ENCODE measurements around the gene LIN28B. TPM values are rescaled to one million over a fixed set of nuclear protein-coding genes. Genes with fewer than 3 reads are reported as not detected.
A peak's percentile ranks its signal among the peaks of the same experiment; 100 is the strongest.

Gene LIN28B
- total RNA-seq, 1 donor from 2014 or later: 73.2 TPM

- H3K4me1 Mint-ChIP-seq: peaks cover 52% of the 10 kb centered on the region
- peak overlapping the region; percentile 92 for H3K27ac Mint-ChIP-seq (ENCODE audit: unreplicated experiment)
- H3K9me3 Mint-ChIP-seq: no peaks in the 10 kb centered on the region
- H3K27me3 Mint-ChIP-seq (ENCODE audit: low read depth): no peaks in the 10 kb centered on the region
- no peak for TF ChIP-seq CTCF (conservative IDR thresholded peaks at IDR 0.05)
- H3K4me3 Mint-ChIP-seq: peak overlapping the region; percentile 89
- no peak for DNase-seq (ENCODE audit: low read depth, low spot score)
- H3K36me3 Mint-ChIP-seq (ENCODE audit: low read depth): no peaks in the 10 kb centered on the region
These were observed 2.6 kb upstream of the LIN28B start for GRCh38 chr6:104954190-104954797.

GRCh38 chr6:104955491-104955890 is 1.4 kb upstream of the LIN28B start:
- peak overlapping the region; percentile 92 for H3K4me3 Mint-ChIP-seq
- no peaks in the 10 kb centered on the region for H3K27me3 Mint-ChIP-seq (ENCODE audit: low read depth)
- H3K9me3 Mint-ChIP-seq: no peaks in the 10 kb centered on the region
- no peak for TF ChIP-seq CTCF (conservative IDR thresholded peaks at IDR 0.05)
- no peaks in the 10 kb centered on the region for H3K36me3 Mint-ChIP-seq (ENCODE audit: low read depth)
- DNase-seq (ENCODE audit: low read depth, low spot score): no peak
- peak overlapping the region; percentile 87 for H3K27ac Mint-ChIP-seq (ENCODE audit: unreplicated experiment)
- H3K4me1 Mint-ChIP-seq: peaks cover 54% of the 10 kb centered on the region

GRCh38 chr6:104955927-104956730 is 778 bp upstream of the LIN28B start:
- Mint-ChIP-seq H3K4me1 (peaks cover 54% of the 10 kb centered on the region), H3K9me3 (no peaks in the 10 kb centered on the region)
- DNase-seq (ENCODE audit: low read depth, low spot score): peak; percentile 55

GRCh38 chr6:104957301-104958177 is 632 bp downstream of the LIN28B start:
- no peaks in the 10 kb centered on the region for H3K27me3 Mint-ChIP-seq (ENCODE audit: low read depth)
- no peaks in the 10 kb centered on the region for H3K36me3 Mint-ChIP-seq (ENCODE audit: low read depth)
- no peak for TF ChIP-seq CTCF (conservative IDR thresholded peaks at IDR 0.05)
- peak overlapping the region; percentile 97 for H3K27ac Mint-ChIP-seq (ENCODE audit: unreplicated experiment)
- peak; percentile 33 for DNase-seq (ENCODE audit: low read depth, low spot score)
- peak overlapping the region; percentile 92 for H3K4me3 Mint-ChIP-seq
- H3K9me3 Mint-ChIP-seq: no peaks in the 10 kb centered on the region
- peaks cover 42% of the 10 kb centered on the region for H3K4me1 Mint-ChIP-seq

More at GRCh38 chr6:104955927-104956730, 778 bp upstream of the LIN28B start:
- TF ChIP-seq CTCF (conservative IDR thresholded peaks at IDR 0.05): no peak
- H3K36me3 Mint-ChIP-seq (ENCODE audit: low read depth): no peaks in the 10 kb centered on the region
- H3K4me3 Mint-ChIP-seq: peak overlapping the region; percentile 92
- H3K27ac Mint-ChIP-seq (ENCODE audit: unreplicated experiment): peak overlapping the region; percentile 98
- no peaks in the 10 kb centered on the region for H3K27me3 Mint-ChIP-seq (ENCODE audit: low read depth)
